ENCODE data around the gene EFNA4.

DNA sequence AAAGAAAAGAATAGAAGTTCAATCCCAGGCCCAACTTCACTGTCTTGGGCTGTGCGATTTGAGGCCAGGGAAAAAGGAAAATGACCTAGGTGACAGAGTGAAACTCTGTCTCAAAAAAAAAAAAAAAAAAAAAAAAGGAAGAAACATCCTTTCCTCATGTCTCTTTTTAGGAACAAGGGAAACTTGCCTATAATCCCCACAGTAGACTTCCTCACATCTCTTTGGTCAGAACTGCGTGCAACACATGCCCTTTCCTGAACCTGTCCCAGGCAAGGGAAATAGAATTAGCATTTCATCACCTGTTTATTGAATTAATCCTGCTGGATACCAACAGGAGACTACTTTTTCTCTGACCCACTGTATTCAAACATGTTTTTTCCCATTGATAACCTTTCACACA, 27.6 kb upstream of the EFNA4 start:
- TF ChIP-seq EZH2 (IDR thresholded peaks at IDR 0.05; ENCODE audit: insufficient read depth, poor library complexity, severe bottlenecking) (no peak), EZH2phosphoT487 (IDR thresholded peaks at IDR 0.05; ENCODE audit: insufficient read depth, low read depth) (no peak)

Measured in GM23248 (cell line).